ENCODE results near the gene STON2.
"Not testable (repeated sequence)": the region's sequence is repeated elsewhere in the genome, so short reads cannot be mapped to it uniquely, and the experiment has no call there.

The STON2 gene, protein sequence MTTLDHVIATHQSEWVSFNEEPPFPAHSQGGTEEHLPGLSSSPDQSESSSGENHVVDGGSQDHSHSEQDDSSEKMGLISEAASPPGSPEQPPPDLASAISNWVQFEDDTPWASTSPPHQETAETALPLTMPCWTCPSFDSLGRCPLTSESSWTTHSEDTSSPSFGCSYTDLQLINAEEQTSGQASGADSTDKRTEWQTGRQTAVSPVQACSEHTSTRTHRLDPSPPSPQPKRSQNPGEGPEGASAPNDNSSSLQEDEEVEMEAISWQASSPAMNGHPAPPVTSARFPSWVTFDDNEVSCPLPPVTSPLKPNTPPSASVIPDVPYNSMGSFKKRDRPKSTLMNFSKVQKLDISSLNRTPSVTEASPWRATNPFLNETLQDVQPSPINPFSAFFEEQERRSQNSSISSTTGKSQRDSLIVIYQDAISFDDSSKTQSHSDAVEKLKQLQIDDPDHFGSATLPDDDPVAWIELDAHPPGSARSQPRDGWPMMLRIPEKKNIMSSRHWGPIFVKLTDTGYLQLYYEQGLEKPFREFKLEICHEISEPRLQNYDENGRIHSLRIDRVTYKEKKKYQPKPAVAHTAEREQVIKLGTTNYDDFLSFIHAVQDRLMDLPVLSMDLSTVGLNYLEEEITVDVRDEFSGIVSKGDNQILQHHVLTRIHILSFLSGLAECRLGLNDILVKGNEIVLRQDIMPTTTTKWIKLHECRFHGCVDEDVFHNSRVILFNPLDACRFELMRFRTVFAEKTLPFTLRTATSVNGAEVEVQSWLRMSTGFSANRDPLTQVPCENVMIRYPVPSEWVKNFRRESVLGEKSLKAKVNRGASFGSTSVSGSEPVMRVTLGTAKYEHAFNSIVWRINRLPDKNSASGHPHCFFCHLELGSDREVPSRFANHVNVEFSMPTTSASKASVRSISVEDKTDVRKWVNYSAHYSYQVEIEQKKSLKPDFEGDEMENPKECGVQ

DNA sequence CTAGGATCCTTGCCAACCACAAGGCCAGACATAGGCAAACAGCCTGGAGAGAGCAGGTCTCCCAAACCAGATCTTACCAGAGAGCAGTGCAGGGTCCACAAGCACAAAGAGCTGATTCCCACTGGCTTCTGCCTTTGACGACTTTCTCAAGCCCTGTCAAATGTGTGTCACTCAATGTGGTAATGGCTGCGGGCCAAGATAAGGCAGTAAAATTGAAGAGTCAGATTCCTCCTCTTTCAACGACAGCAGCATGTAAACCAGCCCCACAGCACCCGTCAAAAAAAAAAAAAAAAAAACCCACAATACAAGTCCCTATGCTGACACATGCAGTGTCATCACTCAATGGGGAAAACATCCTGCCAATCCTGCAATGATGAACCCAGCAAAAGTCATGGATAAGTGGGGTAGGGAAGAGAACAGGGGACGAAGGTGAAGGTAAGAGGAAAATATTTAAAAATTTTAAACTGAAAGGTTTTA, at the start of gene STON2:
Gene STON2, minus strand, starts transcription at position 123 of the 477 bp plus-strand sequence. CDS start 1,942 bp downstream, outside the sequence.
- DNase-seq: peak; percentile 2

DNA sequence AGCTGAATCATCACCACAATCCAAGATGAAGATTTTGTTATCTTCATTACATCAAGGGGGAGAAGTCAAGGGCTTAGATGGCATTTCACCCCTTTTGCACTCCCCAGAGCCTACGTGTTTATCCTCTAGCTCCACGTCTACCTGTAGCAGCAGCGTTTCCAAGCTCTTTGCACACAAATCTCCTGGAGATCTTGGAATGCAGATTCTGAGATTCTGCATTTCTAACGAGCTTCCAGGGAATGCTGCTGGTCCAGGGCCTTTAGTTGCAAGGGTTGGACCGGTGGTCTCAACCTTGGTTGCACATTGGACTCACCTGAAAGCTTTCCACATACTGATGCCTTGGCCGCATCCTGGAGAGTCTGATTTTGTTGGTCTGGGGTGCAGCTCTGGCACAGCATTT, 49.5 kb upstream of the STON2 start:
- no peak for DNase-seq

DNA sequence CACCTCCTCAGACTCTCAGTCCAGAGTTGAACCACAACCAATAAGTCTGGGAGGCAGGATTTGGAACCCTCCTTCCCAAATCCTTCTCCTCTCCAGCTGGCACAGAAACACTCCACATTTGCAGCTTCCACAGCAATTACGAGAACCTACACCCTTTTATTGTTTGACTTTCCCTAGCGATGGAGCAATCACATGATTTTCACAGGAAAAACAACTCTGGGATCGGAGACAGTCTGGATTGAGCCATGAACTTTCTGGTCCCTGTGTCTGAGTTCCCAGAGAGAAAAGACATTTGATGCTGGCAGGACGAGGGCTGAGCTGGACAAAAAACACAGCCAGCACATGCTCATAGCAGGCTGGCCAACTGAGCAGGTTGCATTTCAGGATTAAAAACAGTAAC, 49.0 kb upstream of the STON2 start:
- DNase-seq: no peak

DNA sequence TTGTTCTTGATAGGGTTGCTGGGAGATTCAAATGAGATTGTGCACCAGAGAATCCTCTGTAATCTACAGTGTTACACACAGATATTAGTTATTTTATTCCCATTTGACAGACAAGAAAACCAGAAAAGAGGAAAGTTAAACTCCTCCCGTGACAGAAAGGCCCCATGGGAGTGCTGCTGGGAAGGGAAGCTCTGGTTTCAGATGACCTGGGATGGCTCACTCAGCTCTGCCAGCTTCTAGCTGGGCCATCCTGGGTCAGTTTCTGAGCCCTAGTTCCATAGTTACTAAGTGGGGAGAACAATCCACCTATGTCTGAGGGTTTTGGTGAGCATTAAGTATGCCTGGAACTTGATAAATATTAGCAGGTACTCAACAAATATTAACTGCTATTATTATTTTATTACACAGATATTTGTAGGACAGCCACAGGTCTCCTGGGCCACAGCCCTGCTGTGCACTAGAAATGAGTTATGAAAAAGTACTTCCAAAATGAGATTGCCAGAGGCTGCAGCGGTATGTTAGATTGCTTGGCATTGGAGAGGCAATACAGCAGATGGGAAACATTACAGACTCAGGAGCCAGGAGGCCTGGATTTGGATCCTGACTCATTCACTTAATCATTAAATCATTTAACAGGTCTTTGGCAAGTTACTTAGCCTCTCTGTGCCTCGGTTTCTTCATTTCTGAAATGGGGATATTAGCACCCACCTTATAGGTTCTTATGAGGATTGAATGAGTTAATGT, 47.1 kb upstream of the STON2 start:
- DNase-seq: no peak

DNA sequence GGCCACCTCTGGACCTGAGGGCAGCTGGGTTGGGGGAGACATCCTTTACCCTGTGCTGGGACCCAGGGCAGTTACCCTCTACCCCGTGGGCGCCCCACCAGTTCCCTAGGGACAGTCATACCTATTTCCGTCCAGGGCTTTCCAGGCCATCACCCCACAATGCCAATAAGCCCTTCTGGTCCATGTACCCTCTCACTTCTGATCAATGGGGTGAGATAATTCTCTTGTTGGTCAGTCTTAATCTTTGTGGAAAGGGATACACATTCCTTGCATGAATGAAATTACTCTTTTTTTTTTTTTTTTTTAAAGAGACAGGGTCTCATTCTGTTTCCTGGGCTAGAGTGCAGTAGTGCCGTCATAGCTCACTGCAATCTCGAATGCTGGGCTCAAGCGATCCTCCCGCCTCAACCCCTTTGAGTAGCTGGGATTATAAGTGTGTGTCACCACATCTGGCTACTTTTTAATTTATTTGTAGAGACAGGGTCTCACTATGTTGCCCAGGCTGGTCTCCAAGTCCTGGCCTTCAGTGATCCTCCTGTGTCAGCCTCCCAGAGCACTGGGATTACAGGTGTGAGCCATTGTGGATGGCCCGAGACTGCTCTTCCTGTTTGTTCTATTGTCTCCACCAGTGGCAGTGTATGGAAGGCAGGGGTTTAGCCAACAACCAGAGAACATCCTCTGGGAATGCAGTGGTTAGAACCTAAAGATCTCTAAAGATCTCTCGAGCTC, 46.3 kb upstream of the STON2 start:
- DNase-seq: no peak

DNA sequence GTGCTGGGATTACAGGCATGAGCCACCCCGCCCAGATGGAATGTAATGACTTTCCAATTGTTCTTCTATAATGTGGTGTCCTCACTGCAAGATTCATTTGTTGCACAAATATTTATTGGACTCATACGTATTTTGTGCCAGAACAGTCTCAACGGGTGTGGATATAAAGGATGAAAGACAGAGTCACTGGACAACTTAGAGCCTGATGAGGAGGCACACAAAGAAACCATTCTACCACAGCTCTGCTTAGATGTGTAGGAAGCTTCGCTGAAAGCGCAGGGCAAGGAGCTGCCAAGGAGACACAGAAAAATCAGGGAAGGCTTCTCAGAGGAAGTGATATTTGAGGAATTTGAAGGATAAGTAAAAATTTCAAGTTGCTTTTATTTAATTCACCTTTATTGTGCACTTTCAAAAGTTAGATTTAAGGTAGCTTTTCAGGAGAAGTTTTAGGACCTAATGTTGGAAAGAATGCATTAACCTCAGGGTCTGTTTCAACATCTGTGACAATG, 41.6 kb upstream of the STON2 start:
- no peak for DNase-seq

DNA sequence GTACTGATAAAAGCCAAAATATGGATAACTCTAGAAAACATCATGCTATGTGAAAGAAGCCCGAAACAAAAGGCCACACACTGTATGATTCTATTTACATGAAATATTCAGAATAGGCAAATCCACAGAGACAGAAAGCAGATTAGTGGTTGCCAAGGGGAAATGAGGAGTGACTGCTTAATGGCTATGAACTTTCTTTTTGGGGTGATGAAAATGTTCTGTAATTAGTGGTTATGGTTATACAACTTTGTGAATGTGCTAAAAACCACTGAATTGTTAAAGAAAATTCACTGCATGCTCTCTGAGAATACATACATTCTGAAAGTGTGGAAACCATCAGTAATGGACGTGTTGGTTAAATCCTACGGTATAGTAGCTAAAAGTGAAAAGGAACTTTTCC, 39.9 kb upstream of the STON2 start:
- no peak for DNase-seq

DNA sequence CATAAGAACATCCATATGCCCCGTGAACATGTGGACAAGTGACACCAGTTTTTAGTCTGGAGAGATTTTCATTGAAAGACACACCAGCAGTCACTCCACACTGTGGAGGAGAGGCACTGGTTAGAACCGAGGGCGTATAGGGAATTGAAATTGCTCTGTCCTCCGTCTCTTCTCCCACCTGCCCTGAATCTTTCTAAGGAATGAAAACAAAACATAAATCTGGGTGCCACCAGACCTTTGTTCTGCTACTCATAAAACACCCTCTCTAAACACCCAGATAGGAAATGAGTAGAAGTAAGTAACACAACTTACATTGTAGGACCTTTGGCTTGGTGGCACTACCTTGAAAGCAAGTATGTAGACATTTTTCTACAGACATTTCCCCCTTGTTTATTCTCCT, 37.1 kb upstream of the STON2 start:
- peak; percentile 21 for DNase-seq

DNA sequence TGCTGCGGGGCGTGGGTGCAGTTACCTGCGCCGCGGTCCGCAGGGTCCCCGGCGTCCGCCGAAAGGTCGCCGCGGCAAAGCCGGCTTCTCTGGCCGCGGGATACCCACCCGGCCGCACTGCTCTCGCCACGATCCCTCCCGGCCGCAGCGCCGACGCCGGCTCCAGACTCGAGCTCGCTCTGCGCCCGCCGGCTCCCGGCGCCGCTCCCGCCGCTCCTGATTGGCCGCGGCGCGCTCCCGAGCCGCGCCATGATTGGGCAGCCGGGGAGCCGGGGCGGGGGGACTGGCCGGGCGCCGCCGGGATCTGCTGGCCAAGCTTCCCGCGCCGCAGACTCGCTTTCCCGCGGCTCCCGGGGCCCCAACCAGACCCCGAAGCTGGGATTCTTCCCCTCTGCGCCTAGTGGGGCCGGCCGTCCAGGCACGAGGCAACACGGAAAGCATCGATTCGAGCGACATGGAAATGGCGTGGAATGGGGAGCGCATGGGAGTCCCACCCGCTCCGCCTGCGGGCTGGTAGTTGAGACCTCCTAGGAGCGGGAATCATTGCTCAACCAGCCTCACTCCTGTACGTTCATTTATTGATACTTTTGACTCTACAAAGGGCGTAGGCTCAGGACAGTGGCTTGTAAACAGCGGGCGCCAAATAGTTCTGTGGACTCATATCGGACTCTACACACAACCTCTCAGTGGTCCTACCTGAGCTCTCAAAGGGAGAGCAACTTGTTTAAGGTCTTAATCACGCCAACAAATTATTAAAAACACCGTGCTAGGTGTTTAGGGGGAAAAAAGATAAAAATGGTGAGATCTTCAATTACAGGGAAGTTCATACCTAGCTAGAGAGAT, 36.4 kb upstream of the STON2 start:
- DNase-seq: peak; percentile 24

DNA sequence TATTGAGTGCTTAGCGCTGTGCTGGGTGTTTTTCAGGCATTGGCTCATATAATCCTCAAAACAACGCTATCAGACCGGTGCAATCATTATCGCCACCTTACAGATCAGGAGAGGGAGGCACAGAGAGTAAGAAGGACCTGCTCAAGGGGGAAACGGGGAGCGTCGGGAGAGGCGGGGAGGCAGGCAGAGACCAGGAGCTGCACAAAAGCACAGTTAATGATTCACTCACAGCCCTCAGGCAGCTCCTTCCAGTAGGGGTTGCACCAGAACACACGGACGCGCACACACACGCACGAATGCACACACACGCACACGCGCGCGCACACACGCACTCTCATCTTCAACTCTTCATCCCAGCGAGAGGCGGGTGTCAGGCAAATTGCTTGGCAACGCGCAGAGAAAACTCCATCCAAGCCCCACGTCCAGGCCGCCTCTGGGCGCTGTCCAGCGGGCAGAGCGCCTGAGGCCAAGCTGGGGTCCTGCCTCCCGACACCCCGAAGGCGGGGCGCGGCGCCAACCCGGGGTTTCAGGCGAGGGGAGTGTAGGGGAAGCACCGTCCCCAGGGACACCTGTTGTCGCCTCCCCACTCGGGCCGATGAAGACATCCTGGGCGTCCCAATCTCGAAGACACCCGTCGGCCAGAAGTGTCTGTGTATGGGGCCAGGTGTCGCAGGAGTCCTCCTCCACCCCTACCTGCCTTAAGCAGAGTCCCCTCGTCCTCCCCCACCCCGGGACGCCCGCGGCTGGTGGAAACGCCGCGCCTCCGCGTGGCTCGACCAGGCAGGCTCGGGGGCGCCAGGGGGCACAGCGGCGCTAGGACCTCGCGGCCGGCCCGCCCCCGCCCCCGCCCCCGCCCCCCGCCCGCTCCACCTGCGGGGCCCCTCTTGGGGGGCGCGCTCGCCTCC, 35.5 kb upstream of the STON2 start:
- peak; percentile 30 for DNase-seq

DNA sequence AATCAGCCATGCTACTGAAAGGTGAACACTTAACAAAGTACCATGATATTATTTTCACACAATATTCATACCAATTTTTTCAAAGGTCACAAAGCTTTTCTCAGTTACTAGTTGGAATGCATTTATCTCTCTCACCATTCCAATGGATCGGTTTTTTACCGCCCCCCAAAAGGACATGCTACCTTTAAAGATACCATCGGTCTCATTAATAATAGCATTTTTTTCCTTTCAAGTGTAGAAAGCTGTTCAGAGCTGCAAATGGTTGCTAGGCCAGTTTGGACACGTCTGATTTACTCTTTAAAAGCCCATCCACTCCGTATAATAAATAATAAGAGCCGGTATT, 34.9 kb upstream of the STON2 start:
- no peak for DNase-seq

DNA sequence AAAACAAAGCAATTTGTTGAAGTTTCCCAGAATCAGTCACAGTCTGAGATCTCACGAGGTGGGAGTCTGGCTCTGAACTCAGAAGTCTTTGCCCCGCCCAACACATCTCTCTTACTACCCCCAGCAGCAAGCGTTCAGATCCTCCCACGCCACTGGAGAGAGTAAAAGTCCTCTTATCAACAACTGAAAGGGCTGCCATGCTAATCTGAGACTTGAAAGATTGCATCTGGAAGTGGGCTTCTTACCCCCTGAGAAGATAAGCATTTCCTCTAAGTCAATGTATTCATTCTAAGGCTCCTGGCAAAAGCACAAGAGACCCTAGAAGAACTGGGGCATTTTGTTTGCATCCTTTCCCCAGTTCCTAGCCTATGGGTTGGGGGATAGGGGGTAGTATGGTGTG, 34.1 kb upstream of the STON2 start:
- DNase-seq: no peak

DNA sequence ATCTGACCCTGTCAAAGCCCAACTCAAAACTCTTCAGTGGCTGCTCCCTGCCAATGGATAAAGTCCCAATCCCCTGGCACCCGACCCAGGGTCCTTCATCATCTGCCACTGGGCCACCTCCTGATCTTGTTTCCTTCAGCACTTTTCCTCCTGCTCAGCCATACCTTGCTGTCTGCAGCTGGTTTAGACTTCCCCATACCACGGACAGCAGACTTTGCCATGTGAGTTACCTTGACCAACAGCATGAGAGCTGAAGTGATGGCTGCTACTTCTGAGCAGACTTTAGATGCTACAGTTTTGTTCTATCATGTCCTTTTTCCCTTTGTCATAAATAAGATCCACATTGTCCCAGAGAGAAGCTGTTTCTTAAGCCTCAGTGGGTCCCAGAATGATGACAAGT, 33.3 kb upstream of the STON2 start:
- DNase-seq: no peak

DNA sequence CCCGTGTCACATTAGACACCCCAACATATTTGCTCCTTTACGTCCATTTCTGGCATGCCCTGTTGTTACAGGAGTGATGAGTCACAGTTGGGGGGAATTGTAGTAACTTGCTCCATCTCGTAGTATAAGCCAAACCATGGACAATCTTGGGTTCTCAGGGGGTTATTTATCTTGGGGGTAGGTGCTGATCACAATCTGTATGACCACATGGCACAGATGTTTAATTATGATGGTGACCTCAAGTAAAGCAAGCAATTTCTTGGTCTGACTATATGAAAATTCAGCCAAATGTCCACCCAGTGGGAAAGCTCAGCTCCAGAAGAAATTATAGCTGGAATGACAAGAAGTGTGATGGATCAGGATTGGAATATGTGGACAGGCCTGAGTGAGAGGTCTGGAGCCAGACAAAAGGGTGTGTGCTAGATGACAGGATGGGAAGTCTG, 32.1 kb upstream of the STON2 start:
- DNase-seq: no peak

DNA sequence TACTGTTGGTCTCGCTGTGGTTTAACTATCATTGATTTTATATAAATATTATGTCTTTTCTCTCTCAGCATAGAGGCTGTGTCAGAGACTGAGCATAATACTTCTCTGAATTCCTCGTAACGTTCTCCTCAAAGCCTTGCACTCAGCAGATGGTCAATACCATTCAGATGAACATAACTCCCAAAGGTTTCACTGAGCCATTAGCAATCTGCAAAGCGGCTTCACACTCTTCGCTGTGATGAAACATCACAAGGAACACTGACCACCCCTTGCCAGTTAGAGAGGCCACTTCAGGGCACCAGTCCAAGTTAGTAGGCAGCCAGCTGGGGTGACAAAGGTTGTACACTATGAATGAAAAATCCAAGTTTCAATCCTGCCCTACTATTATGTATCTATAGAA, 30.1 kb upstream of the STON2 start:
- no peak for DNase-seq

DNA sequence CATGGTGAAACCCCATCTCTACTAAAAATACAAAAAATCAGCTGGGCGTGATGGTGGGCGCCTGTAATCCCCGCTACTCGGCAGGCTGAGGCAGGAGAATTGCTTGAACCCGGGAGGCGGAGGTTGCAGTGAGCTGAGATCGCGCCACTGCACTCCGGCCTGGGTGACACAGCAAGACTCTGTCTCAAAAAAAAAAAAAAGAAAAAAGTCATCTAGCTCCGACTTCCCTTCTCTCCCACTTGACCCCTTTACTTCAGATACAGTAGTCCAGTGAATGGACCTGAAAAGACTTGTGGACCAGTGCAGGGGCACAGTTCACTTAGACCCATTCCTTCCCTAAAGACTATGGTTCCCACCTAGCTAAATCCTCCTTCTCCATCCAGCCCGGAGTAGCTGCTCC, 29.6 kb upstream of the STON2 start:
- not testable (repeated sequence) for DNase-seq

DNA sequence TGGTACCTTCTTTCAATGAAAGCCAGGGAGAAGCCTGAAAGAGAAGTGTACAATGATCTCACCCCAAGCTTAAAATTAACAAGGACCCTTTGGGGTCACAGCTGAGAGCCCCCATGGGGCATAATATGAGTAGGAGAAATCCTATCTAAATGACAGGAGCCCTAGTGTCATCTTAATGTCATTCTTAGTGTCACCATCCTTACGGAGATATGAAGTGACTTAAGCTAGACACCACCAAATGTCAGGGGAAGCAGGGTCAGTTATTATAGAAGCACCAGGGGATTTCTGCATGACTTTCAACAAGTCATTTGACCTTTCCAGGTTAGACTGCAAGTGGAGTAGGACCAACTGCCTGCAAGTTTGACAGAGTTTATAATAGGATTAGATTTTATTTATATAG, 28.9 kb upstream of the STON2 start:
- DNase-seq: no peak

DNA sequence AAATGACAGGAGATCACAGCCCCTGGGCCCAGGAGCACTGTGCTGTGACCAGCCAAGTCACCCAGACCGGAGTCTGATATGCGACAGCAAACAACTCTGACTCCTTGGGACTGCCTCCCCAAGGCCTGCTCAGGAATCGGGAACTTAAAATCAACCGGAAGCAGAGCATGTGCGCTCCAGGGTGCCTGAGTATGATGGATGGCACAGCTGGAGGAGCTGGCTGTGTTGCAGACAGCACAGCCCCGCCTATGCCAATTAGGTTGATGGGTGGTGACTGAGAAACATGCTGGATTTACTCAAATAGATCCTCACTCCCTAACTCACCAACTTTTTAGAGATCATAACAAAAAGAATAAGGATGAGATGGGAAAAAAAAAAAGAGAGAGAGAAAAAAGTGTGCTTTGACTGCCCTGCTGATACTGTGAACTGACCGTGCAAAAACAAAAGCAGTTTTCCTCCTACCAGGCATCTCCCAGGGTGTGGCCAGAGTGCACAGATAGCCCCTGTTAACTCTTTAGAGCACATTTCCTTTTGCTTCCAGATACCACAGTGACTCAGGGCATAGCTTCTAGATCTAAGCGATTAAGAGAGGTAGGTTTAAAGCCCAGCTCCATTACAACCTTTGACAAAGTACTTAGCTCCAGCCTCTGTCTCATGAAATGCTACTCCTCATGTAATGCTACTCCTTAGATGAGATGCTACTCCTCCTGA, 27.4 kb upstream of the STON2 start:
- DNase-seq: no peak

DNA sequence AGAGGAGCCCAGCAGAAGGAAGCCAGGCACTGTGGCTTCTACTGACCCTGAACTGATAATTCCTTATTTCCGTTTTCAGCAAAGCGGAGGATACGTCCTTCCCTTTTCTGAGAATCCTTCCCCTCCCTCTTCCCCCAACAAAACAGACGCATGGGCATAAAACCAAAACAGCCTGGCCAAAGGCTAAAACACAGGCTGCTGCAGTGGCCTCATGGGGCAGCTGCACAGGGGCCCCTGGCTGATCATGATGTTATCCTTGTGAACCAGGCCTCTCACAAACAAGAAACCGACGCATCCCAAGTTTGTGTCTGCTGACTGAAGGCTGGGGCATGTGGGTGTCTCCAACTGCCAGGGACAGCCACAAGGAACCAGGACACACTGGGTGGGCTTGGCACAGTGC, 23.4 kb upstream of the STON2 start:
- DNase-seq: no peak

All from SHP77 treated with DMSO at 0.1 percent for 48 hours (cell line).